ENCODE data around the gene SLC25A25. TPM values are rescaled to one million over a fixed set of nuclear protein-coding genes. Genes with fewer than 3 reads are reported as not detected.

SLC25A25 gene
- total RNA-seq, 2 experiments from 2014 or later = 16.9 to 17.7 TPM

DNA sequence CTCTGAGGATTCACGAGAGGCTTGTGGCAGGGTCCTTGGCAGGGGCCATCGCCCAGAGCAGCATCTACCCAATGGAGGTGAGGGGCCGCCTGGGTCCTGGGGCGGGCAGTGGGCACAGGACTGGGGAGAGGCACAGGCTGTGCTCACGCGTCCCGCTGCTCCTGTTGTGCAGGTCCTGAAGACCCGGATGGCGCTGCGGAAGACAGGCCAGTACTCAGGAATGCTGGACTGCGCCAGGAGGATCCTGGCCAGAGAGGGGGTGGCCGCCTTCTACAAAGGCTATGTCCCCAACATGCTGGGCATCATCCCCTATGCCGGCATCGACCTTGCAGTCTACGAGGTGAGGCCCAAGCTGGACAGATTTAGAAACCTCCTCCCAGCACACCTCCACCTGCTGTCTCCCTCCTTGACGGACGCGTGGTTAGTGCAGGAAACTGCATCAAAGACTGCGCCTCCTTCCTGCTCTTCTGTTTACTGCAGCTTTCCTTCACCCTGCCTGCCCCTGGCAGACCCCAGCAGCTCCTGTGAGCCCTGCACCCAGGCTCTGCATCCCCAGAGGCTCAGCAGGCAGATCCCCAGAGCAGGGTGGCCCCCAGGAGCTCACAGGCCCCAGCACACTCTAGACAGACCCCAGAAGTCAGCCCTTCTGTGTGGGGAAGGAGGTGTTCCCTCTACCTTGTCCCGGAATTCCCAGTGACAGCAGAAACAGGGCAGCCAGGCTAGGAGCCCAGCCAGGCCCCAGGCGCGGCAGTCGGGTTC is 38.3 kb downstream of the SLC25A25 start:
- no peaks in the 10 kb centered on the region for H3K27me3 ChIP-seq (ENCODE audit: control insufficient read depth in 1 of 2, insufficient read depth in 2 of 2, low read length in 2 of 2)
- intact Hi-C loops (cut with DNase I, micrococcal nuclease) = loop anchor here in 1 of 2 experiments (10.0 kb wide), 1 partner anchor 52 kb away; no protein-coding TSS in a partner anchor
- H3K4me3 Mint-ChIP-seq = no peak overlapping the region
- no peak overlapping the region for H3K27ac ChIP-seq (ENCODE audit: low read depth in 1 of 2, low read length in 2 of 2)
- no peaks in the 10 kb centered on the region for H3K9me3 Mint-ChIP-seq
- peaks cover 72% of the 10 kb centered on the region for H3K36me3 ChIP-seq (ENCODE audit: insufficient read depth, low read length)
- H3K9me3 ChIP-seq (ENCODE audit: control insufficient read depth in 1 of 2, insufficient read depth in 1 of 2, low read length in 2 of 2) = no peaks in the 10 kb centered on the region
- H3K4me3 ChIP-seq (ENCODE audit: low read length) = no peak overlapping the region
- peaks cover 31% of the 10 kb centered on the region for H3K4me1 Mint-ChIP-seq (ENCODE audit: low read depth)
- H3K4me1 ChIP-seq (ENCODE audit: insufficient read depth, low read length) = peaks cover 33% of the 10 kb centered on the region
- H3K36me3 Mint-ChIP-seq (ENCODE audit: low read depth) = peaks cover 75% of the 10 kb centered on the region
- TF ChIP-seq CTCF (IDR thresholded peaks at IDR 0.05) = no peak
- CTCF ChIA-PET = interaction anchor here (0.9 to 3.6 kb wide), 2 partner anchors 8 to 11 kb away, joined by 3 to 17 read pairs; no protein-coding TSS in a partner anchor
- POLR2A ChIA-PET = interaction anchor here (0.9 kb wide), 1 partner anchor 22 kb away, joined by 3 read pairs; no protein-coding TSS in a partner anchor
- ATAC-seq (ENCODE audit: poor library complexity) = peak; percentile 43
- peak in 2 of 14 experiments; percentile 28 to 39 for DNase-seq
- H3K27ac Mint-ChIP-seq = peak overlapping the region; percentile 53
- H3K27me3 Mint-ChIP-seq = no peaks in the 10 kb centered on the region

GRCh38 chr9:128106940-128107467 is 39.0 kb downstream of the SLC25A25 start:
- no peak overlapping the region for H3K4me3 ChIP-seq (ENCODE audit: low read length)
- H3K27ac ChIP-seq (ENCODE audit: low read depth in 1 of 2, low read length in 2 of 2) = no peak overlapping the region
- Mint-ChIP-seq H3K9me3 (no peaks in the 10 kb centered on the region), H3K27ac (peak overlapping the region; percentile 53), H3K27me3 (no peaks in the 10 kb centered on the region), H3K4me1 (ENCODE audit: low read depth) (peaks cover 30% of the 10 kb centered on the region), H3K4me3 (no peak overlapping the region), H3K36me3 (ENCODE audit: low read depth) (peaks cover 75% of the 10 kb centered on the region)
- intact Hi-C loops (cut with DNase I, micrococcal nuclease) = loop anchor here in 1 of 2 experiments (10.0 kb wide), 1 partner anchor 52 kb away; no protein-coding TSS in a partner anchor
- DNase-seq (peak in 1 of 14 experiments; percentile 29), ATAC-seq (ENCODE audit: poor library complexity) (no peak)
- no peaks in the 10 kb centered on the region for H3K9me3 ChIP-seq (ENCODE audit: control insufficient read depth in 1 of 2, insufficient read depth in 1 of 2, low read length in 2 of 2)
- ChIA-PET CTCF (interaction anchor here (0.9 to 3.6 kb wide), 2 partner anchors 9 to 11 kb away, joined by 3 to 17 read pairs; no protein-coding TSS in a partner anchor), POLR2A (interaction anchor here (0.9 kb wide), 1 partner anchor 21 kb away, joined by 3 read pairs; no protein-coding TSS in a partner anchor)
- H3K27me3 ChIP-seq (ENCODE audit: control insufficient read depth in 1 of 2, insufficient read depth in 2 of 2, low read length in 2 of 2) = no peaks in the 10 kb centered on the region
- H3K4me1 ChIP-seq (ENCODE audit: insufficient read depth, low read length) = peaks cover 33% of the 10 kb centered on the region
- TF ChIP-seq CTCF (IDR thresholded peaks at IDR 0.05) = no peak
- H3K36me3 ChIP-seq (ENCODE audit: insufficient read depth, low read length) = peaks cover 66% of the 10 kb centered on the region

DNA sequence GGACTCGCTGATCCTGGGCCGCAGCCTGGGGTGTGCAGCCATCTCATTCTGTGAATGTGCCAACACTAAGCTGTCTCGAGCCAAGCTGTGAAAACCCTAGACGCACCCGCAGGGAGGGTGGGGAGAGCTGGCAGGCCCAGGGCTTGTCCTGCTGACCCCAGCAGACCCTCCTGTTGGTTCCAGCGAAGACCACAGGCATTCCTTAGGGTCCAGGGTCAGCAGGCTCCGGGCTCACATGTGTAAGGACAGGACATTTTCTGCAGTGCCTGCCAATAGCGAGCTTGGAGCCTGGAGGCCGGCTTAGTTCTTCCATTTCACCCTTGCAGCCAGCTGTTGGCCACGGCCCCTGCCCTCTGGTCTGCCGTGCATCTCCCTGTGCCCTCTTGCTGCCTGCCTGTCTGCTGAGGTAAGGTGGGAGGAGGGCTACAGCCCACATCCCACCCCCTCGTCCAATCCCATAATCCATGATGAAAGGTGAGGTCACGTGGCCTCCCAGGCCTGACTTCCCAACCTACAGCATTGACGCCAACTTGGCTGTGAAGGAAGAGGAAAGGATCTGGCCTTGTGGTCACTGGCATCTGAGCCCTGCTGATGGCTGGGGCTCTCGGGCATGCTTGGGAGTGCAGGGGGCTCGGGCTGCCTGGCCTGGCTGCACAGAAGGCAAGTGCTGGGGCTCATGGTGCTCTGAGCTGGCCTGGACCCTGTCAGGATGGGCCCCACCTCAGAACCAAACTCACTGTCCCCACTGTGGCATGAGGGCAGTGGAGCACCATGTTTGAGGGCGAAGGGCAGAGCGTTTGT is 39.6 kb downstream of the SLC25A25 start:
- Mint-ChIP-seq H3K27ac (no peak overlapping the region), H3K4me1 (ENCODE audit: low read depth) (peaks cover 23% of the 10 kb centered on the region), H3K9me3 (no peaks in the 10 kb centered on the region), H3K36me3 (ENCODE audit: low read depth) (peaks cover 68% of the 10 kb centered on the region), H3K4me3 (no peak overlapping the region), H3K27me3 (no peaks in the 10 kb centered on the region)
- H3K36me3 ChIP-seq (ENCODE audit: insufficient read depth, low read length) = peaks cover 59% of the 10 kb centered on the region
- peaks cover 30% of the 10 kb centered on the region for H3K4me1 ChIP-seq (ENCODE audit: insufficient read depth, low read length)
- H3K4me3 ChIP-seq (ENCODE audit: low read length) = no peak overlapping the region
- no peaks in the 10 kb centered on the region for H3K9me3 ChIP-seq (ENCODE audit: control insufficient read depth in 1 of 2, insufficient read depth in 1 of 2, low read length in 2 of 2)
- TF ChIP-seq CTCF (IDR thresholded peaks at IDR 0.05) = no peak
- intact Hi-C loops (cut with DNase I, micrococcal nuclease) = loop anchor here in 1 of 2 experiments (10.0 kb wide), 1 partner anchor 53 kb away; no protein-coding TSS in a partner anchor
- ChIA-PET POLR2A (interaction anchor here (0.6 kb wide), 1 partner anchor 15 kb away, joined by 3 read pairs; no protein-coding TSS in a partner anchor), CTCF (no interaction called here)
- no peak overlapping the region for H3K27ac ChIP-seq (ENCODE audit: low read depth in 1 of 2, low read length in 2 of 2)
- no peaks in the 10 kb centered on the region for H3K27me3 ChIP-seq (ENCODE audit: control insufficient read depth in 1 of 2, insufficient read depth in 2 of 2, low read length in 2 of 2)
- DNase-seq (no peak), ATAC-seq (ENCODE audit: poor library complexity) (no peak)
